ENCODE data around the gene NUDT2. TPM values are rescaled to one million over a fixed set of nuclear protein-coding genes. Genes with fewer than 3 reads are reported as not detected.

The NUDT2 gene
- polyA plus RNA-seq, 1 donor, result 25.6 TPM

GRCh38 chr9:34376596-34377403 is 47.4 kb downstream of the NUDT2 start, which contains the start of gene MYORG:
TSS of gene MYORG (minus strand) at chr9:34376898. CDS start at chr9:34372943, 3,955 bp downstream.
- no CpG with 5 or more reads among the region's 54 CpGs for WGBS (ENCODE audit: insufficient coverage, low lambda C conversion rate)
- H3K27me3 ChIP-seq (ENCODE audit: control insufficient read depth, insufficient read depth, low read length), result peaks cover 22% of the 10 kb centered on the region
- H3K4me1 ChIP-seq (ENCODE audit: control insufficient read depth, insufficient read depth, low read length), result peaks cover 36% of the 10 kb centered on the region
- H3K4me3 ChIP-seq (ENCODE audit: low read length), result peak within 1 kb of the TSS; percentile 98
- H3K36me3 ChIP-seq (ENCODE audit: control insufficient read depth, insufficient read depth, low read length), result peaks cover 9% of the 10 kb centered on the region
- peak within 1 kb of the TSS; percentile 96 for H3K27ac ChIP-seq (ENCODE audit: low read length)
- peaks cover 10% of the 10 kb centered on the region for H3K9me3 ChIP-seq (ENCODE audit: control insufficient read depth, low read depth, low read length)
- peak; percentile 98 to 99 for DNase-seq

GRCh38 chr9:34377404-34377746 is 48.0 kb downstream of the NUDT2 start:
- DNase-seq, result peak in 1 of 2 donors; percentile 45
- H3K27ac ChIP-seq (ENCODE audit: low read length), result peak overlapping the region; percentile 96
- peaks cover 37% of the 10 kb centered on the region for H3K4me1 ChIP-seq (ENCODE audit: control insufficient read depth, insufficient read depth, low read length)
- WGBS (ENCODE audit: insufficient coverage, low lambda C conversion rate), result 27% methylated on average over 3 of the region's 21 CpGs
- H3K27me3 ChIP-seq (ENCODE audit: control insufficient read depth, insufficient read depth, low read length), result peaks cover 19% of the 10 kb centered on the region
- peak overlapping the region; percentile 98 for H3K4me3 ChIP-seq (ENCODE audit: low read length)
- peaks cover 3% of the 10 kb centered on the region for H3K36me3 ChIP-seq (ENCODE audit: control insufficient read depth, insufficient read depth, low read length)
- H3K9me3 ChIP-seq (ENCODE audit: control insufficient read depth, low read depth, low read length), result peaks cover 4% of the 10 kb centered on the region

- no peak for DNase-seq
- Histone ChIP-seq H3K27me3 (ENCODE audit: control insufficient read depth, insufficient read depth, low read length) (peaks cover 13% of the 10 kb centered on the region), H3K36me3 (ENCODE audit: control insufficient read depth, insufficient read depth, low read length) (no peaks in the 10 kb centered on the region), H3K4me3 (ENCODE audit: low read length) (no peak overlapping the region), H3K27ac (ENCODE audit: low read length) (no peak overlapping the region), H3K4me1 (ENCODE audit: control insufficient read depth, insufficient read depth, low read length) (peaks cover 39% of the 10 kb centered on the region), H3K9me3 (ENCODE audit: control insufficient read depth, low read depth, low read length) (no peaks in the 10 kb centered on the region)
- WGBS (ENCODE audit: insufficient coverage, low lambda C conversion rate), result no CpG with 5 or more reads among the region's 3 CpGs
Observed at GRCh38 chr9:34378376-34379060, 49.1 kb downstream of the NUDT2 start.

GRCh38 chr9:34379334-34380033 is 50.1 kb downstream of the NUDT2 start:
- Histone ChIP-seq H3K27ac (ENCODE audit: low read length) (peak overlapping the region; percentile 61), H3K9me3 (ENCODE audit: control insufficient read depth, low read depth, low read length) (no peaks in the 10 kb centered on the region), H3K4me3 (ENCODE audit: low read length) (peak overlapping the region; percentile 45), H3K36me3 (ENCODE audit: control insufficient read depth, insufficient read depth, low read length) (no peaks in the 10 kb centered on the region), H3K27me3 (ENCODE audit: control insufficient read depth, insufficient read depth, low read length) (peaks cover 13% of the 10 kb centered on the region), H3K4me1 (ENCODE audit: control insufficient read depth, insufficient read depth, low read length) (peaks cover 35% of the 10 kb centered on the region)
- DNase-seq, result peak; percentile 84 to 87
- WGBS (ENCODE audit: insufficient coverage, low lambda C conversion rate), result 0% methylated on average over 3 of the region's 35 CpGs

GRCh38 chr9:34380034-34380510 is 50.7 kb downstream of the NUDT2 start:
- peak in 1 of 2 donors; percentile 53 for DNase-seq
- no peaks in the 10 kb centered on the region for H3K36me3 ChIP-seq (ENCODE audit: control insufficient read depth, insufficient read depth, low read length)
- H3K27me3 ChIP-seq (ENCODE audit: control insufficient read depth, insufficient read depth, low read length), result peaks cover 13% of the 10 kb centered on the region
- H3K9me3 ChIP-seq (ENCODE audit: control insufficient read depth, low read depth, low read length), result no peaks in the 10 kb centered on the region
- peak overlapping the region; percentile 61 for H3K27ac ChIP-seq (ENCODE audit: low read length)
- WGBS (ENCODE audit: insufficient coverage, low lambda C conversion rate), result no CpG with 5 or more reads among the region's 24 CpGs
- H3K4me1 ChIP-seq (ENCODE audit: control insufficient read depth, insufficient read depth, low read length), result peaks cover 35% of the 10 kb centered on the region
- peak overlapping the region; percentile 45 for H3K4me3 ChIP-seq (ENCODE audit: low read length)

GRCh38 chr9:34380511-34381315 is 51.3 kb downstream of the NUDT2 start:
- Histone ChIP-seq H3K4me3 (ENCODE audit: low read length) (peak overlapping the region; percentile 56), H3K27me3 (ENCODE audit: control insufficient read depth, insufficient read depth, low read length) (peaks cover 13% of the 10 kb centered on the region), H3K36me3 (ENCODE audit: control insufficient read depth, insufficient read depth, low read length) (no peaks in the 10 kb centered on the region), H3K27ac (ENCODE audit: low read length) (peak overlapping the region; percentile 61), H3K9me3 (ENCODE audit: control insufficient read depth, low read depth, low read length) (no peaks in the 10 kb centered on the region), H3K4me1 (ENCODE audit: control insufficient read depth, insufficient read depth, low read length) (peaks cover 30% of the 10 kb centered on the region)
- WGBS (ENCODE audit: insufficient coverage, low lambda C conversion rate), result no CpG with 5 or more reads among the region's 59 CpGs
- DNase-seq, result peak; percentile 73 to 88

GRCh38 chr9:34381323-34381722 is 52.0 kb downstream of the NUDT2 start:
- H3K27me3 ChIP-seq (ENCODE audit: control insufficient read depth, insufficient read depth, low read length), result peaks cover 13% of the 10 kb centered on the region
- H3K4me1 ChIP-seq (ENCODE audit: control insufficient read depth, insufficient read depth, low read length), result peaks cover 30% of the 10 kb centered on the region
- no CpG with 5 or more reads among the region's 17 CpGs for WGBS (ENCODE audit: insufficient coverage, low lambda C conversion rate)
- H3K4me3 ChIP-seq (ENCODE audit: low read length), result peak overlapping the region; percentile 56
- no peaks in the 10 kb centered on the region for H3K36me3 ChIP-seq (ENCODE audit: control insufficient read depth, insufficient read depth, low read length)
- no peaks in the 10 kb centered on the region for H3K9me3 ChIP-seq (ENCODE audit: control insufficient read depth, low read depth, low read length)
- peak overlapping the region; percentile 56 for H3K27ac ChIP-seq (ENCODE audit: low read length)
- peak; percentile 51 to 68 for DNase-seq

GRCh38 chr9:34382054-34382453 is 52.7 kb downstream of the NUDT2 start:
- Histone ChIP-seq H3K27me3 (ENCODE audit: control insufficient read depth, insufficient read depth, low read length) (peaks cover 13% of the 10 kb centered on the region), H3K36me3 (ENCODE audit: control insufficient read depth, insufficient read depth, low read length) (no peaks in the 10 kb centered on the region), H3K27ac (ENCODE audit: low read length) (no peak overlapping the region), H3K4me1 (ENCODE audit: control insufficient read depth, insufficient read depth, low read length) (peaks cover 30% of the 10 kb centered on the region), H3K9me3 (ENCODE audit: control insufficient read depth, low read depth, low read length) (no peaks in the 10 kb centered on the region), H3K4me3 (ENCODE audit: low read length) (no peak overlapping the region)
- WGBS (ENCODE audit: insufficient coverage, low lambda C conversion rate), result no CpG with 5 or more reads among the region's 5 CpGs
- no peak for DNase-seq

- no peak for DNase-seq
- H3K9me3 ChIP-seq (ENCODE audit: control insufficient read depth, low read depth, low read length), result no peaks in the 10 kb centered on the region
- no peaks in the 10 kb centered on the region for H3K36me3 ChIP-seq (ENCODE audit: control insufficient read depth, insufficient read depth, low read length)
- H3K4me3 ChIP-seq (ENCODE audit: low read length), result no peak overlapping the region
- H3K27ac ChIP-seq (ENCODE audit: low read length), result no peak overlapping the region
- WGBS (ENCODE audit: insufficient coverage, low lambda C conversion rate), result 100% methylated on average over 1 of the region's 3 CpGs
- peaks cover 30% of the 10 kb centered on the region for H3K4me1 ChIP-seq (ENCODE audit: control insufficient read depth, insufficient read depth, low read length)
- H3K27me3 ChIP-seq (ENCODE audit: control insufficient read depth, insufficient read depth, low read length), result peaks cover 13% of the 10 kb centered on the region
Observed at GRCh38 chr9:34382879-34383278, 53.5 kb downstream of the NUDT2 start.
